Endothelial cell of umbilical vein (primary cell): ENCODE data around the gene OSBPL10.

Experiments used
- EZH2 ChIP-seq: IDR thresholded peaks from 2 replicates; pipeline ENCODE4 v1.6.1; 2012; ENCODE audit warnings: borderline replicate concordance, low read depth, mild to moderate bottlenecking, moderate library complexity, low read length, inconsistent platforms; ENCODE audit not compliant: severe bottlenecking
- FOS ChIP-seq: IDR thresholded peaks from 2 replicates; pipeline ENCODE4 v1.6.1; 2011; ENCODE audit warnings: mild to moderate bottlenecking, low read length, moderate library complexity, borderline replicate concordance; ENCODE audit not compliant: insufficient read depth
- GATA2 ChIP-seq: IDR thresholded peaks from 2 replicates; pipeline ENCODE4 v1.7.0; 2011; ENCODE audit warnings: low read depth, mild to moderate bottlenecking, moderate library complexity, mixed read lengths, low read length; ENCODE audit not compliant: insufficient read length, insufficient read depth
- JUN ChIP-seq: IDR thresholded peaks from 2 replicates; pipeline ENCODE4 v1.6.1; 2011; ENCODE audit warnings: borderline replicate concordance, low read depth; ENCODE audit not compliant: insufficient read length, insufficient read depth
- MYC ChIP-seq: IDR thresholded peaks from one replicate; pipeline ENCODE4 v1.6.1; 2011; ENCODE audit warnings: mild to moderate bottlenecking, low read depth, low read length
- POLR2A ChIP-seq: IDR thresholded peaks from 2 replicates; pipeline ENCODE4 v1.6.1; 2012; ENCODE audit warnings: low read depth, mild to moderate bottlenecking, control low read depth, low read length
- POLR2AphosphoS5 ChIP-seq: IDR thresholded peaks from 2 replicates; pipeline ENCODE4 v1.6.1; 2012; ENCODE audit warnings: low read depth, mild to moderate bottlenecking, control low read depth, low read length, moderate library complexity; ENCODE audit not compliant: insufficient read depth
- TF ChIP-seq, protein P1 (sequence below), 2 donors: IDR thresholded peaks; 1 replicate in 1 of 2; 2 replicates in 1 of 2; pipeline ENCODE4 v1.5.1; 2011; ENCODE audit warnings: low read length in 2 of 2, mild to moderate bottlenecking in 2 of 2, moderate library complexity in 2 of 2, control low read depth in 1 of 2, inconsistent platforms in 1 of 2, low read depth in 1 of 2; ENCODE audit not compliant: insufficient read depth in 1 of 2; ENCODE audit errors: extremely low read depth in 1 of 2
- TF ChIP-seq, protein P2 (sequence below): IDR thresholded peaks from 2 replicates; pipeline ENCODE4 v1.6.1; 2011; ENCODE audit not compliant: insufficient read depth, insufficient read length

DNA sequence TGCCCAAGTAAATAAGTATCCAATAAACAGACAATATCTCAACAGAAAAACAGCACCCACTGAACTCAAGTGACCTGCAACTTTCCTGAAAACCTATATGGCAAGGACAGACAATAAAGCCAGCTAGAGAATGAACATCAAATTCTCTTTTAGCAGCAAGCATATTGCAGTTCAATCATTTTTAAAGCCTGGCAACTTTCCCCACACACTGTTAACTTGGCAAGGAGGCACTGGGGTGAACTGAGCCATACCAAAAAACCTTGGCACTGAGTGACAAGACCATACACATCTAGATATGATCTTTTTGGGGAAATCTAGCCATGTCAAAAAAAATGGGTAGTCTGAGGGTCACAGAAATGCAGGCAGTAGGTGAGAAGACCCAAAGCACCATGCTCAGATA is 273.8 kb downstream of the OSBPL10 start:
- TF ChIP-seq, protein P1, sequence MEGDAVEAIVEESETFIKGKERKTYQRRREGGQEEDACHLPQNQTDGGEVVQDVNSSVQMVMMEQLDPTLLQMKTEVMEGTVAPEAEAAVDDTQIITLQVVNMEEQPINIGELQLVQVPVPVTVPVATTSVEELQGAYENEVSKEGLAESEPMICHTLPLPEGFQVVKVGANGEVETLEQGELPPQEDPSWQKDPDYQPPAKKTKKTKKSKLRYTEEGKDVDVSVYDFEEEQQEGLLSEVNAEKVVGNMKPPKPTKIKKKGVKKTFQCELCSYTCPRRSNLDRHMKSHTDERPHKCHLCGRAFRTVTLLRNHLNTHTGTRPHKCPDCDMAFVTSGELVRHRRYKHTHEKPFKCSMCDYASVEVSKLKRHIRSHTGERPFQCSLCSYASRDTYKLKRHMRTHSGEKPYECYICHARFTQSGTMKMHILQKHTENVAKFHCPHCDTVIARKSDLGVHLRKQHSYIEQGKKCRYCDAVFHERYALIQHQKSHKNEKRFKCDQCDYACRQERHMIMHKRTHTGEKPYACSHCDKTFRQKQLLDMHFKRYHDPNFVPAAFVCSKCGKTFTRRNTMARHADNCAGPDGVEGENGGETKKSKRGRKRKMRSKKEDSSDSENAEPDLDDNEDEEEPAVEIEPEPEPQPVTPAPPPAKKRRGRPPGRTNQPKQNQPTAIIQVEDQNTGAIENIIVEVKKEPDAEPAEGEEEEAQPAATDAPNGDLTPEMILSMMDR (IDR thresholded peaks at IDR 0.05; ENCODE audit: extremely low read depth in 1 of 2, insufficient read depth in 1 of 2, low read depth in 1 of 2, low read length in 2 of 2): no peak
- no peak for TF ChIP-seq POLR2AphosphoS5
- TF ChIP-seq POLR2A: no peak
- no peak for TF ChIP-seq EZH2
- TF ChIP-seq GATA2: no peak
- TF ChIP-seq, protein P2, sequence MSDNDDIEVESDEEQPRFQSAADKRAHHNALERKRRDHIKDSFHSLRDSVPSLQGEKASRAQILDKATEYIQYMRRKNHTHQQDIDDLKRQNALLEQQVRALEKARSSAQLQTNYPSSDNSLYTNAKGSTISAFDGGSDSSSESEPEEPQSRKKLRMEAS: no peak
- TF ChIP-seq FOS: no peak
- TF ChIP-seq JUN: no peak
- no peak for TF ChIP-seq MYC
